ENCODE measurements around the gene CIC.

Gene CIC

DNA sequence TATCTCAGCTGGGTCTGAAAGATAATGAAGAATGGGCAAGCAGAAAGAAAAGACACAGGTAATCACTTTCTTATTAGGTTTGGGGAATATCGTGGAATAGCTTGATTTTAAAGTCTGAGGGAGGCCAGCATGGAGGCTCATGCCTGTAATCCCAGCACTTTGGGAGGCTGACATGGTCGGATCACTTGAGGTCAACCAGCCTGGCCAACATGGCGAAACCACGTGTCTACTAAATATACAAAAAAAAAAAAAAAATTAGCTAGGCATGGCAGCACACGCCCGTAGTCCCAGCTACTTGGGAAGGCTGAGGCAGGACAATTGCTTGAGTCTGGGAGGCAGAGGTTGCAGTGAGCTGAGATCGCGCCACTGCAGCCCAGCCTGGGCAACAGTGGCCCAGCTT is 34.8 kb downstream of the CIC start:
- Histone ChIP-seq H3K27ac (ENCODE audit: low read length) (no peak overlapping the region), H3K4me1 (ENCODE audit: control insufficient read depth, insufficient read depth, low read length) (peaks cover 18% of the 10 kb centered on the region), H3K9ac (ENCODE audit: low read length in 2 of 2) (no peak overlapping the region), H3K27me3 (ENCODE audit: control insufficient read depth in 1 of 2, insufficient read depth in 2 of 2, low read length in 2 of 2) (no peaks in the 10 kb centered on the region), H3K4me3 (ENCODE audit: low read length in 2 of 2) (no peak overlapping the region), H3K9me3 (ENCODE audit: control insufficient read depth in 2 of 2, low read length in 2 of 2) (no peaks in the 10 kb centered on the region), H3K36me3 (ENCODE audit: control insufficient read depth in 2 of 2, insufficient read depth in 2 of 2, low read length in 2 of 2) (no peaks in the 10 kb centered on the region)

DNA sequence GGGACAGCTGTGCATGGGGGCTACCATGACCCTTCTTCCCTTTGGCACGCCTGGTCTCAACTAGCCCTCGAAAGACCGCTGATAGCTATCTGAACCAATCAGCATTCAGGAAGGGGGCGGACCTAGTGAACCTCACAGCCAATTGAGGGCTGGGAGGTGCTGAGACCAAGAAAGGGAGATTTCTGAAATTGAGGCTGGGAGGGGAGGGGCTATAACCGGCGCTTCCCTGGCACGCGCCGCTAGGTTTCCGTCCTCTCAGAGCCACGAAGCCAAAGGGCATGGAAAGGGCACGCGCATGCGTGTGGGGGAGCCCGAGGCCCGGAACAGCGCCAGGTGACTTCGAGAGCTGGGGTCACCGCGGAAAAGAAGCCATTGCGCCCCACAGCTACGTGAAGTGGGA is 37.6 kb downstream of the CIC start:
- Histone ChIP-seq H3K4me3 (ENCODE audit: low read length in 2 of 2) (no peak overlapping the region), H3K4me1 (ENCODE audit: control insufficient read depth, insufficient read depth, low read length) (peaks cover 19% of the 10 kb centered on the region), H3K27ac (ENCODE audit: low read length) (no peak overlapping the region), H3K27me3 (ENCODE audit: control insufficient read depth in 1 of 2, insufficient read depth in 2 of 2, low read length in 2 of 2) (peaks cover 2% of the 10 kb centered on the region in 2 donors), H3K36me3 (ENCODE audit: control insufficient read depth in 2 of 2, insufficient read depth in 2 of 2, low read length in 2 of 2) (no peaks in the 10 kb centered on the region), H3K9me3 (ENCODE audit: control insufficient read depth in 2 of 2, low read length in 2 of 2) (no peaks in the 10 kb centered on the region), H3K9ac (ENCODE audit: low read length in 2 of 2) (no peak overlapping the region)

DNA sequence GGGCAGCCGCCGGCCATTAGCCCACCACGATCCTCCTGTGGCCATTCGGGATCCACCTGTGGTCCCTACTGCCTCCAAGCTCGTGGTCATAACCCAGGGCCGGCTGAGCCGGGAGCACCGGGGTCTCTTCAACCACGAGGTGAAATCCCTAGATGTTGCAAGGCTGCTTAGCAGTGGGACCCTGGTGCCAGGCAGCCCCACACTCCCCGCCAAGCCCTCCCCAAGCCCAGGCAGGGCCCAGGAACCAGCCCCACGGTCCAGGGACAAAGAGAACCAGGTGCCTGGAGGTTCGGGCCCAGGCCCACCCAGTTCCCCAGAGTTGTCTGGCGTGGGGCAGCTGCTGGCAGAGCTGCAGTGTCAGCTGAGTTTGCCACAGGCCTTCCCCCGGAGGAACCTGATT is 40.6 kb downstream of the CIC start:
- no peaks in the 10 kb centered on the region for H3K9me3 ChIP-seq (ENCODE audit: control insufficient read depth in 2 of 2, low read length in 2 of 2)
- H3K4me1 ChIP-seq (ENCODE audit: control insufficient read depth, insufficient read depth, low read length) = peaks cover 8% of the 10 kb centered on the region
- no peak overlapping the region for H3K27ac ChIP-seq (ENCODE audit: low read length)
- no peak overlapping the region for H3K4me3 ChIP-seq (ENCODE audit: low read length in 2 of 2)
- peaks cover 10 to 13% of the 10 kb centered on the region in 2 donors for H3K27me3 ChIP-seq (ENCODE audit: control insufficient read depth in 1 of 2, insufficient read depth in 2 of 2, low read length in 2 of 2)
- H3K36me3 ChIP-seq (ENCODE audit: control insufficient read depth in 2 of 2, insufficient read depth in 2 of 2, low read length in 2 of 2) = no peaks in the 10 kb centered on the region
- no peak overlapping the region for H3K9ac ChIP-seq (ENCODE audit: low read length in 2 of 2)

DNA sequence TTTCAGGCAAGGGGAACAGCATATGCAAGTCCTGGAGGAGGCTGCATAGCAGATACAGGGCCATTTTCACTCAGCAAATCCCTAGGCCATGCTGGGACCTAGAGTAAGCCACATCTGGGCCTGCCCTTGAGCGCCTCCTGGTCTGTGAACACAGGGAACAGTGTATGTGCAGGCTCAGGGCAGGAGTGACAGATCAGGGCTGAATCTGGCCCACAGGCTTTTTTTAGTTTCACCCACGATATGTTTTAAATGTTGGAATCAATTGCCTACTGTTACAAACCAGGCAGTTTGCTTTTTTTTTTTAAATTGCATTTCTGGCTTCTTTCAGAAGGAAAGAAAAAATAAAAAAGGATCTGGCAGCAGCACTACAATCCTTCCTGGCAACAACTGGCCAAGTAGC is 42.6 kb downstream of the CIC start:
- H3K27me3 ChIP-seq (ENCODE audit: control insufficient read depth in 1 of 2, insufficient read depth in 2 of 2, low read length in 2 of 2) = peaks cover 10 to 13% of the 10 kb centered on the region in 2 donors
- H3K9me3 ChIP-seq (ENCODE audit: control insufficient read depth in 2 of 2, low read length in 2 of 2) = no peaks in the 10 kb centered on the region
- H3K36me3 ChIP-seq (ENCODE audit: control insufficient read depth in 2 of 2, insufficient read depth in 2 of 2, low read length in 2 of 2) = no peaks in the 10 kb centered on the region
- H3K9ac ChIP-seq (ENCODE audit: low read length in 2 of 2) = no peak overlapping the region
- no peak overlapping the region for H3K27ac ChIP-seq (ENCODE audit: low read length)
- peaks cover 8% of the 10 kb centered on the region for H3K4me1 ChIP-seq (ENCODE audit: control insufficient read depth, insufficient read depth, low read length)
- no peak overlapping the region for H3K4me3 ChIP-seq (ENCODE audit: low read length in 2 of 2)

DNA sequence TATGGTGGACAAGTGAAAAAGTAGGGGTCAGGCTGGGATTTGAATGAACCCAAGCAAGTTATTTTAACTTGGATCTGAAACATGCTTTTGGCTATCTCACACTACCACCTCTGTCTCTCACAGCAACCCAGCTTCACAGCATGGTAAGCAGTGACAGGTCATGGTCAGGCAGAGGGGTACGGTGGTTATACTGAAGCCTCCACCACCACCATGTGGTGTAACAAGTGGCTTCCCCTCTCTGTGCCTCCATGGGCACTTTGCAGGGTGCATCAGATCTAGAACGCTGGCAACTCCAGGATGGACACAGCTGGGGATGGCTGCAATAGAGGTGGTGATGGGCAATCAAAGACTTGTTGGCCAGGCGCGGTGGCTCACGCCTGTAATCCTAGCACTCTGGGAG is 43.3 kb downstream of the CIC start:
- peaks cover 8% of the 10 kb centered on the region for H3K4me1 ChIP-seq (ENCODE audit: control insufficient read depth, insufficient read depth, low read length)
- H3K9ac ChIP-seq (ENCODE audit: low read length in 2 of 2) = no peak overlapping the region
- peaks cover 10 to 13% of the 10 kb centered on the region in 2 donors for H3K27me3 ChIP-seq (ENCODE audit: control insufficient read depth in 1 of 2, insufficient read depth in 2 of 2, low read length in 2 of 2)
- no peak overlapping the region for H3K4me3 ChIP-seq (ENCODE audit: low read length in 2 of 2)
- no peaks in the 10 kb centered on the region for H3K9me3 ChIP-seq (ENCODE audit: control insufficient read depth in 2 of 2, low read length in 2 of 2)
- H3K27ac ChIP-seq (ENCODE audit: low read length) = no peak overlapping the region
- H3K36me3 ChIP-seq (ENCODE audit: control insufficient read depth in 2 of 2, insufficient read depth in 2 of 2, low read length in 2 of 2) = no peaks in the 10 kb centered on the region

DNA sequence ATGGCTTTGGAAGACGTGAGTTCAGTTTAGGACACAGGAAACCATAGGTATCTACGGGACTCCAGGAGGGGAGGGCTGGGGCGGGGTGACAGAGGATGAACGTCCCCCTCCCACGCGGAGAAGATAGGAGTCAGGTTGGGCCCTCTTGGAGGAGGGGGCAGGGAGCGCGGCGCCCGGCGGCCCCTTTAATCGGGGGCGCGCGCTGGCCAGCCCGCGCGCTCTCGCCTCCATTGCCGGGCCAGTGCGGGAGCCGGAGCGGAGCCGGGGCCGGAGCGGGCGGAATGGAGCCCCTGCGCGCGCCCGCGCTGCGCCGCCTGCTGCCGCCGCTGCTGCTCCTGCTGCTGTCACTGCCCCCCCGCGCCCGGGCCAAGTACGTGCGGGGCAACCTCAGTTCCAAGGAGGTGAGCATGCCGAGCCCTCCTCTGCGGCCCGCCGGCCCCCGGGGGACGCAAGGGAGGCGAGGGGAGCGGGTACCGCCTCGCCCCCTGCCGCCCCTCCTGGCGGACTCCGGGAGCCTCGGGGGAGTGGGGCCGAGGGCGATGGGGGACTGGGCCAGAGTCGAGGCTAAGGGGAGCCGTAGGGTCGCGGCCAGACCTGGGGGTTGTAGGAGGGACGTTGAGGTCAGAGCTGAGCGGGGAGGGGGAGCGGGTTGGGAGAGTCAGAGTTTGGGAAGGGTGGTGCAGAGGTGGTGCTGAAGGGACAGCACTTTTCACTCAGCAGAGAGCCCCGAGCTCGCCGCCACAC is 44.2 kb downstream of the CIC start, which contains the start of gene TMEM145:
Gene TMEM145 (plus strand): TSS at position 214 of the 744 bp plus-strand sequence. CDS start 68 bp downstream, at position 282.
- H3K36me3 ChIP-seq (ENCODE audit: control insufficient read depth in 2 of 2, insufficient read depth in 2 of 2, low read length in 2 of 2) = no peaks in the 10 kb centered on the region
- H3K27me3 ChIP-seq (ENCODE audit: control insufficient read depth in 1 of 2, insufficient read depth in 2 of 2, low read length in 2 of 2) = peaks cover 10 to 13% of the 10 kb centered on the region in 2 donors
- no peaks in the 10 kb centered on the region for H3K9me3 ChIP-seq (ENCODE audit: control insufficient read depth in 2 of 2, low read length in 2 of 2)
- peaks cover 8% of the 10 kb centered on the region for H3K4me1 ChIP-seq (ENCODE audit: control insufficient read depth, insufficient read depth, low read length)
- H3K27ac ChIP-seq (ENCODE audit: low read length) = no peak within 1 kb of the TSS
- H3K9ac ChIP-seq (ENCODE audit: low read length in 2 of 2) = no peak within 1 kb of the TSS
- peak within 1 kb of the TSS; percentile 53 to 63 for H3K4me3 ChIP-seq (ENCODE audit: low read length in 2 of 2)

DNA sequence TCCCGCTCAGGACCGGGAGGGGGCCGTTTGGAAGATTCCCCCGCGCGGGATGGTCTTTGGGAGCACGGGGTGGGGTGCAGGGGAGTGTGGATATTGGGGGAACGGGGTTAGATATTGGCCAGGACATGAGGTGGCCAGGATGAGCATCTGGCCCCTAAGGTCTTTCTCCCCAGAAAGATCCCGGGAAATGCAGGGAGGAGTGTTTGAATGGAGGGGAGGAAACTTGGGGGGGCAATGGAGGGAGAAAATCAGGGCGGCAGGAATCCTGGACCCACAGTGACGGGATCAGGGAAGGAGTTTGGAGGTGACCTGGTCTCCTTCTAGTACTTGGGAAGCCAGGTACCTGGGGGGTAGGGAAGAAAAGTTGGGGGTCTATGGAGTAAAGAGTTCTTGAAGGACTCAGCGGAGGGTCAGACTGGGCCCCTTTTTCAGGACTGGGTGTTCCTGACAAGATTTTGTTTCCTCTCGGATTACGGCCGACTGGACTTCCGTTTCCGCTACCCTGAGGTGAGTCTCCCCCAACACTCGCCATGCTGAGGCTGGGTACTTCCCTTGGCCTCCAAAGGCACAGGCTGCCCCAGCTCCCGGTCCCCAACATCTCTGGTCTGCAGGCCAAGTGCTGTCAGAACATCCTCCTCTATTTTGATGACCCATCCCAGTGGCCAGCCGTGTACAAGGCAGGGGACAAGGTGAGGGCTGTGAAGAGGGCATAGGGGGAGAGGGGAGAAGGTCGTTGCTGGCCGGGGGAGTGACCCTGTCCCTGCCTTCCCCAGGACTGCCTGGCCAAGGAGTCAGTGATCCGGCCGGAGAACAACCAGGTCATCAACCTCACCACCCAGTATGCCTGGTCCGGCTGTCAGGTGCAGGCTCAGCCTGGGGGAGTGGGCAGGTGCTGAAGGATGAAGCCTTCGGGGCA is 45.0 kb downstream of the CIC start:
- Histone ChIP-seq H3K36me3 (ENCODE audit: control insufficient read depth in 2 of 2, insufficient read depth in 2 of 2, low read length in 2 of 2) (no peaks in the 10 kb centered on the region), H3K27ac (ENCODE audit: low read length) (no peak overlapping the region), H3K27me3 (ENCODE audit: control insufficient read depth in 1 of 2, insufficient read depth in 2 of 2, low read length in 2 of 2) (peaks cover 10 to 13% of the 10 kb centered on the region in 2 donors), H3K4me3 (ENCODE audit: low read length in 2 of 2) (peak overlapping the region in 1 of 2 donors; percentile 63), H3K4me1 (ENCODE audit: control insufficient read depth, insufficient read depth, low read length) (peaks cover 8% of the 10 kb centered on the region), H3K9me3 (ENCODE audit: control insufficient read depth in 2 of 2, low read length in 2 of 2) (no peaks in the 10 kb centered on the region), H3K9ac (ENCODE audit: low read length in 2 of 2) (no peak overlapping the region)

DNA sequence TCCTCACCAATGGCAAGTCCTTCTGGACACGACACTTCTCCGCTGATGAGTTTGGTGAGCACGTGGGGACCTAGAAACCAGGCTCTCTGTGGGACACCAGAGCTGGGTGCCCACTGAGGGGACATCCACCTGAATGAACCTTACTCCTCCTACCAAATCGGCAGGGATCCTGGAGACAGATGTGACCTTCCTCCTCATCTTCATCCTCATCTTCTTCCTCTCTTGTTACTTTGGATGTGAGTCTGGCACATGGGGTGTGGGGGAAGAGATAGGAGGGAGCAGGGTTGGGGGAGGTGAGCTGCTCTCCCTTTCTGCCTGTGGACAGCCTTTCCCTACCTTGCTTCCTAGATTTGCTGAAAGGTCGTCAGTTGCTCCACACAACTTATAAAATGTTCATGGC is 46.0 kb downstream of the CIC start:
- Histone ChIP-seq H3K9ac (ENCODE audit: low read length in 2 of 2) (no peak overlapping the region), H3K4me1 (ENCODE audit: control insufficient read depth, insufficient read depth, low read length) (peaks cover 8% of the 10 kb centered on the region), H3K9me3 (ENCODE audit: control insufficient read depth in 2 of 2, low read length in 2 of 2) (no peaks in the 10 kb centered on the region), H3K4me3 (ENCODE audit: low read length in 2 of 2) (no peak overlapping the region), H3K36me3 (ENCODE audit: control insufficient read depth in 2 of 2, insufficient read depth in 2 of 2, low read length in 2 of 2) (no peaks in the 10 kb centered on the region), H3K27me3 (ENCODE audit: control insufficient read depth in 1 of 2, insufficient read depth in 2 of 2, low read length in 2 of 2) (peaks cover 10 to 13% of the 10 kb centered on the region in 2 donors), H3K27ac (ENCODE audit: low read length) (no peak overlapping the region)

DNA sequence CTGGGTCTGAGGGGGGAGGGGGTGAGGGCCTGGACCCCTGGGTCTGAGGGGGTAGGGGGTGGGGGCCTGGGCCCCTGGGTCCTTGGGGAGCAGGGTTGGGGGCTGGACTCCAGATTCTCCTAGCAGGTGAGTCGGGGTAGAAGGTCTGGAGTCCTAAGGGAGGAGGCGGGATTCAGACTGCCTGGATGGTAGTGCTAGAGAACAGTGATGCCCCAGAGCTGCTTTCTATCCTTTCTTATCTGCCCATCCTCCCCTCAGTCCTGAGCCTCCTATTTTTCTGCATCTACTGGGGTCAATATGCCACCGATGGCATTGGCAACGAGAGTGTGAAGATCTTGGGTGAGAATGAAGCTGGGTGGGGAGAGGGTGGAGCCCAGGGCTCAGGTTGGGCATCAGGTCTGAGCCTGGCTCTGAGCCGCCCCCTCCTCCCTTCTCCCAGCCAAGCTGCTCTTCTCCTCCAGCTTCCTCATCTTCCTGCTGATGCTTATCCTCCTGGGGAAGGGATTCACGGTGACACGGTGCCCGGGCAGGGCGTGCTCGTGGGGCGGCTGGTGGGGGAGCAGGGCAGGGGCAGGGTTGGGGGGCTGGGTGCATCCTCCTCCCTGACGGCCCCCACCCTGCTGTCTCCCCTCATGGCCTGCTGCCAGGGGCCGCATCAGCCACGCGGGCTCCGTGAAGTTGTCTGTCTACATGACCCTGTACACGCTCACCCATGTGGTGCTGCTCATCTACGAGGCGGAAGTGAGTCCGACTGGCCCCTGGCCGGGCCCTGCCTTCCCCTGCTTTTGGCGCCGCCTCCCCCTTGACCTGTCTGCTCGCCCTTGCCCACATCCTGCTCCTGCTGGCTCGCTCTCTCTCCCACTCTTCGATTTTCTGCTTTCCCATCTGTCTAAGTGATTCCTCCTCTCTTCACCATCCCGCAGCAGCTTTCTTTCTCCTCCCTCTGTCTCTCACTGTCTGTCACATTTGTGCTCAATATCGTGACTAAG is 47.5 kb downstream of the CIC start:
- Histone ChIP-seq H3K27ac (ENCODE audit: low read length) (no peak overlapping the region), H3K9me3 (ENCODE audit: control insufficient read depth in 2 of 2, low read length in 2 of 2) (no peaks in the 10 kb centered on the region), H3K4me1 (ENCODE audit: control insufficient read depth, insufficient read depth, low read length) (peaks cover 7% of the 10 kb centered on the region), H3K36me3 (ENCODE audit: control insufficient read depth in 2 of 2, insufficient read depth in 2 of 2, low read length in 2 of 2) (no peaks in the 10 kb centered on the region), H3K9ac (ENCODE audit: low read length in 2 of 2) (no peak overlapping the region), H3K4me3 (ENCODE audit: low read length in 2 of 2) (no peak overlapping the region), H3K27me3 (ENCODE audit: control insufficient read depth in 1 of 2, insufficient read depth in 2 of 2, low read length in 2 of 2) (peaks cover 8 to 12% of the 10 kb centered on the region in 2 donors)

DNA sequence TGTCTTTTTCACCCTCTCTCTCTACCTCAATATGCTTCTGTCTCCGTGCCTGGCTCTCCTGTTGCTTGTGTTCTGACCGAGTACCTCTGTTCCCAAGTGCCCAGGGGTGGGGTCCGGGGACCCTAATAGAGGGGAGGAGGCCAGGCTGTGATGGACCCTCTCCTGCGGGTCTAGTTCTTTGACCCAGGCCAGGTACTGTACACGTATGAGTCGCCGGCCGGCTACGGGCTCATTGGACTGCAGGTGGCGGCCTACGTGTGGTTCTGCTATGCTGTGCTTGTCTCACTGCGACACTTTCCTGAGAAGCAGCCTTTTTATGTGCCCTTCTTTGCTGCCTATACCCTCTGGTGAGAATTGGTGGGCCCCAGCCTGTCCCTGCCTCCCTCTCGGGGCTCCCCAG is 48.5 kb downstream of the CIC start:
- H3K36me3 ChIP-seq (ENCODE audit: control insufficient read depth in 2 of 2, insufficient read depth in 2 of 2, low read length in 2 of 2) = no peaks in the 10 kb centered on the region
- peaks cover 6 to 14% of the 10 kb centered on the region in 2 donors for H3K27me3 ChIP-seq (ENCODE audit: control insufficient read depth in 1 of 2, insufficient read depth in 2 of 2, low read length in 2 of 2)
- no peaks in the 10 kb centered on the region for H3K9me3 ChIP-seq (ENCODE audit: control insufficient read depth in 2 of 2, low read length in 2 of 2)
- no peak overlapping the region for H3K4me3 ChIP-seq (ENCODE audit: low read length in 2 of 2)
- peaks cover 5% of the 10 kb centered on the region for H3K4me1 ChIP-seq (ENCODE audit: control insufficient read depth, insufficient read depth, low read length)
- no peak overlapping the region for H3K27ac ChIP-seq (ENCODE audit: low read length)
- no peak overlapping the region for H3K9ac ChIP-seq (ENCODE audit: low read length in 2 of 2)
